ENCODE results near the gene SECTM1.

The SECTM1 gene

GRCh38 chr17:82314012-82314726 lies 19.4 kb downstream of the SECTM1 start:
- FAIRE-seq = no peak

GRCh38 chr17:82313195-82314011 lies 20.2 kb downstream of the SECTM1 start:
- no peak for FAIRE-seq

GRCh38 chr17:82311971-82312370 lies 21.6 kb downstream of the SECTM1 start:
- FAIRE-seq = no peak

GRCh38 chr17:82310877-82311276 lies 22.7 kb downstream of the SECTM1 start:
- FAIRE-seq = no peak

- no peak for FAIRE-seq
These were observed 23.7 kb downstream of the SECTM1 start for GRCh38 chr17:82309656-82310570.

GRCh38 chr17:82305727-82306300 lies 27.8 kb downstream of the SECTM1 start:
- no peak for FAIRE-seq

- no peak for FAIRE-seq
These were observed 28.5 kb downstream of the SECTM1 start for GRCh38 chr17:82304826-82305726.

- FAIRE-seq = no peak
These were observed 29.4 kb downstream of the SECTM1 start for GRCh38 chr17:82303944-82304808.

- FAIRE-seq = no peak
These were observed 30.3 kb downstream of the SECTM1 start for GRCh38 chr17:82302991-82303943.

- FAIRE-seq = no peak
These were observed 31.0 kb downstream of the SECTM1 start for GRCh38 chr17:82302568-82302963.

- no peak for FAIRE-seq
These were observed 31.5 kb downstream of the SECTM1 start for GRCh38 chr17:82301916-82302567.

- FAIRE-seq = no peak
These were observed 32.2 kb downstream of the SECTM1 start for GRCh38 chr17:82301300-82301915.

GRCh38 chr17:82300707-82301270 lies 32.8 kb downstream of the SECTM1 start:
- FAIRE-seq = no peak

- FAIRE-seq = no peak
These were observed 33.3 kb downstream of the SECTM1 start for GRCh38 chr17:82300228-82300627.

- FAIRE-seq = no peak
These were observed 34.1 kb downstream of the SECTM1 start for GRCh38 chr17:82299452-82299851.

- no peak for FAIRE-seq
These were observed 34.8 kb downstream of the SECTM1 start for GRCh38 chr17:82298538-82299421.

Measured in G401.6 (cell line).